PC-9 (cell line): ENCODE data around the gene EVC.

ENCODE experiments used
- CTCF ChIP-seq: fragments of 200-600 bp; sonication (generic); conservative IDR thresholded peaks from 2 replicates; pipeline ENCODE4 v1.6.1; 2017; ENCODE audit warnings: mixed run types, antibody characterized with exemption, mild to moderate bottlenecking, moderate library complexity
- EZH2 ChIP-seq: fragments of 200-600 bp; sonication (generic); IDR thresholded peaks from 2 replicates; pipeline ENCODE4 v1.8.0; 2017; ENCODE audit warnings: antibody characterized with exemption, low read depth

DNA sequence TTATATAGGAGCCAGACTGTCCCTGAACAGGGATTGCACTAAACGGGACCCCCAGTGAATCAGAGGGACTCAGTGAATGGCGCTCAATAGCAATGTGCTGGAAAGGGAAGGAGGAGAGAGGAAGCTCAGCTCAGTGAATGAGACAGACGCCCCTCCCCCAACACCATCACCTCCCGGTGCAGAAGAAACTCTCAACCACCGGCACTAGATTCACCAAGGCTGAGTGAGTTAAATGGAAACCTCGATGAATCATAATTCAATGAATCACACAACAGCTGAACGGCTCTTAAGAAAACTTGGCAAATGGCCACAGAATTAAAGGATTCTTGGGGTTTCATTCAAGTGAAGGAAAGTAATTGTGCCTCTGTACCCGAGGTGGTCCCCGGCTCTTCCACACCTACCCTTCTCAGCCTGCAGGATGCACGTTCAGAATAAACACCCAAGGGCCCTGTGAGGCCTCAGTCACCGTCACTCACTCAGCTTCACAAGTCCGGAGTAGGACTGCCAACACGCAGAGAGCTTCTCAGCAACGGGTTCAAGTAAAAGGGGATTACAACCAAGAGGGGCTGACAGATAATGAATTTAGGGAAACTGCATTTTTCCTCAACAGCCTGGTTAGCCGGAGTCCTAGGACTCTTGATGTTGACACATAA lies 152.6 kb downstream of the EVC start:
- TF ChIP-seq CTCF (no peak), EZH2 (no peak)
